ENCODE data around the gene RPL35. TPM values are rescaled to one million over a fixed set of nuclear protein-coding genes. Genes with fewer than 3 reads are reported as not detected.
"Not testable (repeated sequence)": the region's sequence is repeated elsewhere in the genome, so short reads cannot be mapped to it uniquely, and the experiment has no call there.

RPL35 gene
- polyA plus RNA-seq, 2 donors, result 3,603 to 5,640 TPM

DNA sequence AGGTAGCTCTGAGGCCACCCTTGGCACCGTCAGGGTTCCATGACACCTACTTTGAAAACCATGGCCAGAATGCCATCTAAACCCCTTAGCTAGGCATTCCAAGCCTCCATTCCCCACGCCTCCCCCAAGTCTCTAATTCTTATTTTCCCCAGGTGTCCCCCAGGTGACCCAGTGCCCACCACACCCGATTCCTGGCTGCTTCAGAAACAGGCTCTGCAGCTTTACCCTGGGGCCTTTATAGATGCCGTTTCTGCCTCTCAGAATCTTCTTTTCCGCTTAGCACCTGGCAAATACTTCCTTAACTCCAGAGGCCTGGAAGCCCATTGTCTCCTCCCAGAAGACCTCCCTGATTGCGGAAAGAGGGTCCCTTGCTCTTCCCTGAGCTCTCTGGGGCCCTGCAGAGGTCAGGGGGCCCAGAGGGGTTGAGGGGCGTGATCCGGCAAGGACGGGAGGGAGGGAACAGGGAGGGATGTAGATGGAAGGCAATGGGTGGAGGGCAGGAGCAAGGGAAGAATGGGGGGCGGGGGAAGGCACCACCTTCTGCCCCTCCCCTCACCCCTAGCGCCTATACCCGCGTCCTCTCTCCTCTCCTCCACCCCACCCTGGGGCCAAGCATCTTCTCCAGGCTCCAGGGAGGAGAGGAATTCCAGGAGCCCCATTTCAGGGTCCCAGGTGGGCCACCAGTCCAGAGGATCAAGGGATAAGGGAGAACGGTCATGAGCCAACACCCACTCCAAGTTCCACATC, 20.5 kb downstream of the RPL35 start:
- H3K27me3 ChIP-seq (ENCODE audit: control insufficient read depth in 1 of 2, insufficient read depth in 2 of 2, low read length in 2 of 2), result no peaks in the 10 kb centered on the region
- H3K27ac ChIP-seq (ENCODE audit: low read depth in 2 of 2, low read length in 1 of 2), result peak overlapping the region in 1 of 2 donors; percentile 5
- no peak overlapping the region for H3K4me3 ChIP-seq (ENCODE audit: low read depth in 1 of 2, low read length in 2 of 2)
- peaks cover 0 to 6% of the 10 kb centered on the region in 2 donors for H3K4me1 ChIP-seq (ENCODE audit: control insufficient read depth in 2 of 2, insufficient read depth in 2 of 2, low read length in 1 of 2)
- no peaks in the 10 kb centered on the region for H3K36me3 ChIP-seq (ENCODE audit: control insufficient read depth in 2 of 2, insufficient read depth in 2 of 2, low read length in 1 of 2)
- 75% methylated on average over 11 to 12 of the region's 14 CpGs for WGBS, 2 donors
- H3K9me3 ChIP-seq (ENCODE audit: control insufficient read depth in 2 of 2, insufficient read depth in 1 of 2, low read depth in 1 of 2, low read length in 1 of 2), result no peaks in the 10 kb centered on the region

DNA sequence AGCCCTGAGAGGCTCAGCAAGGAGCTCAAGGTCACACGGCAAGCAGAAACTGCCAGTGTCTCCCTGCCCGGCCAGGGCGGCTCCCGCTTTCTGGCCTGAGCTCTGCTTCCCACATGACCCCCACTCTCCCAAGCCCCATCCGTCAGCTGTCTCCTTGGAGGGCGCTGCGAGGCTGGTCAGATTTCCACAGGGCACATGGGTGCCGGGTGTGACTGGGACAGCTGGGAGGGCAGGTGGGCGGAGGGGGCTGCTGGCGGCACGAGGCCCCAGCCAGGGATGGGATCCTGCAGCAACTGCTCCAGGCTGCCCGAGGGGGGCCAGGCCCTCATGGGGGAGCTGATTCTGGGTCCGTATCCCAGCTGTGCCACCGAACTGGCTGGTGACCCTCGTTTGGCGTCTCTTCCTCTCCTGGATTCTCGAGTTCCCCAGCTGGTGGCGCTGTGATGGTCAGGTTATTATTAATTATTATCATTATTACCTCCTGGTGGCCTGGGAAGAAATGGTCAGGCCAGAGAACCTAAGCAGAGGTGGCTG, 21.4 kb downstream of the RPL35 start:
- Histone ChIP-seq H3K4me1 (ENCODE audit: control insufficient read depth in 2 of 2, insufficient read depth in 2 of 2, low read length in 1 of 2) (peaks cover 0 to 7% of the 10 kb centered on the region in 2 donors), H3K9me3 (ENCODE audit: control insufficient read depth in 2 of 2, insufficient read depth in 1 of 2, low read depth in 1 of 2, low read length in 1 of 2) (no peaks in the 10 kb centered on the region), H3K27me3 (ENCODE audit: control insufficient read depth in 1 of 2, insufficient read depth in 2 of 2, low read length in 2 of 2) (no peaks in the 10 kb centered on the region), H3K36me3 (ENCODE audit: control insufficient read depth in 2 of 2, insufficient read depth in 2 of 2, low read length in 1 of 2) (no peaks in the 10 kb centered on the region), H3K27ac (ENCODE audit: low read depth in 2 of 2, low read length in 1 of 2) (no peak overlapping the region), H3K4me3 (ENCODE audit: low read depth in 1 of 2, low read length in 2 of 2) (no peak overlapping the region)
- WGBS, 2 donors, result 56 to 77% methylated on average over 17 to 18 of the region's 18 CpGs

DNA sequence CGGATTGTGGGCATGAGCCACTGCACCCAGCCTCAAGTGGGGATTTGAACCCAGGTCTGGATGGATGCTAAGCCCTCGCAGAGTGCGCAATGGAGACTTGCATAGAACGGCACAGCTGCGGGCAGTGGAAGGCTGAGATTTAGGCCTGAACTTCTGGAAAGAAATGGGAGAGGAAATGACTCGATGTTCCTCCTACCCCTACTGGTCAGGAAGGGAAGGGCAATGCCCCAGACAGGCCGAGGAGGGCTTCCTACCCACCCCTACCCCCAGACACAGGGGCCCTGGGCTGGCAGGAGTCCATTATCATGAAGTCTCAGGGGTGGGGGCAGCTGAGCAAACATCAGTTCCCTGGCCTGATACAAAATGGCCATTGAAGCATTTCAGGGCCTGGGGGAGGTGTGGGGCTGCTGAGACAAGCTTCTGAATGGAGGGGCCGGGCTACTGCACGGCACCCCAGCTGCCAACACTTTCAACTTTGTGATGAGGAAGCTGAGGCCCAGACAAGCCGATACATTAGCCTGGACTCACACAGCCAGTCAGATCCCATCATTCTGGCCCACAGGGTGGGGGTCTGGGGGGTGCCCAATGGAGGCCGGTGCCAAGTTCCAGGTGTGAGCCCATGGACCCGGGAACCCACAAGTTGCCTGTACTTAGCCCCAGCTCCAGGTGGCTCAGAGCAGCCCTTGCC, 22.0 kb downstream of the RPL35 start:
- no peak overlapping the region for H3K27ac ChIP-seq (ENCODE audit: low read depth in 2 of 2, low read length in 1 of 2)
- no peaks in the 10 kb centered on the region for H3K27me3 ChIP-seq (ENCODE audit: control insufficient read depth in 1 of 2, insufficient read depth in 2 of 2, low read length in 2 of 2)
- H3K4me3 ChIP-seq (ENCODE audit: low read depth in 1 of 2, low read length in 2 of 2), result no peak overlapping the region
- peaks cover 0 to 12% of the 10 kb centered on the region in 2 donors for H3K4me1 ChIP-seq (ENCODE audit: control insufficient read depth in 2 of 2, insufficient read depth in 2 of 2, low read length in 1 of 2)
- H3K36me3 ChIP-seq (ENCODE audit: control insufficient read depth in 2 of 2, insufficient read depth in 2 of 2, low read length in 1 of 2), result no peaks in the 10 kb centered on the region
- no peaks in the 10 kb centered on the region for H3K9me3 ChIP-seq (ENCODE audit: control insufficient read depth in 2 of 2, insufficient read depth in 1 of 2, low read depth in 1 of 2, low read length in 1 of 2)
- 64 to 72% methylated on average over 12 of the region's 12 CpGs for WGBS, 2 donors

DNA sequence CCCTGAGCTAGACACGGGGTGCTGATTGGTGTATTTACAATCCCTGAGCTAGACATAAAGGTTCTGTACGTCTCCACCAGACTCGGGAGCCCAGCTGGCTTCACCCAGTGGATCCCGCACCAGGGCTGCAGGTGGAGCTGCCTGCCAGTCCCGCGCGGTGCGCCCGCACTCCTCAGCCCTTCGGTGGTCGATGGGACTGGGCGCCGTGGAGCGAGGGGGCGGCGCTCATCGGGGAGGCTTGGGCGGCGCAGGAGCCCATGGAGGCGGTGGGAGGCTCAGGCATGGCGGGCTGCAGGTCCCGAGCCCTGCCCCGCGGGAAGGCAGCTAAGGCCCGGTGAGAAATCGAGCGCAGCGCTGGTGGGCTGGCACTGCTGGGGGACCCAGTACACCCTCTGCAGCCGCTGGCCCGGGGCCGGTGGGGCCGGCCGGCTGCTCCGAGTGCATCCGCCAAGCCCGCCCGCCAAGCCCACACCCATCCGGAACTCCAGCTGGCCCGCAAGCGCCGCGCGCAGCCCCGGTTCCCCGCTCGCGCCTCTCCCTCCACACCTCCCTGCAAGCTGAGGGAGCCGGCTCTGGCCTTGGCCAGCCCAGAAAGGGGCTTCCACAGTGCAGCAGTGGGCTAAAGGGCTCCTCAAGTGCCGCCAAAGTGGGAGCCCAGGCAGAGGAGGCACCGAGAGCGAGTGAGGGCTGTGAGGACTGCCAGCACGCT, 23.0 kb downstream of the RPL35 start:
- H3K9me3 ChIP-seq (ENCODE audit: control insufficient read depth in 2 of 2, insufficient read depth in 1 of 2, low read depth in 1 of 2, low read length in 1 of 2); H3K27ac ChIP-seq (ENCODE audit: low read depth in 2 of 2, low read length in 1 of 2); H3K4me3 ChIP-seq (ENCODE audit: low read depth in 1 of 2, low read length in 2 of 2); H3K27me3 ChIP-seq (ENCODE audit: control insufficient read depth in 1 of 2, insufficient read depth in 2 of 2, low read length in 2 of 2); H3K36me3 ChIP-seq (ENCODE audit: control insufficient read depth in 2 of 2, insufficient read depth in 2 of 2, low read length in 1 of 2): not testable (repeated sequence)
- peaks cover 0 to 14% of the 10 kb centered on the region in 2 donors for H3K4me1 ChIP-seq (ENCODE audit: control insufficient read depth in 2 of 2, insufficient read depth in 2 of 2, low read length in 1 of 2)
- WGBS, 2 donors, result 65 to 72% methylated on average over 25 to 48 of the region's 52 CpGs

DNA sequence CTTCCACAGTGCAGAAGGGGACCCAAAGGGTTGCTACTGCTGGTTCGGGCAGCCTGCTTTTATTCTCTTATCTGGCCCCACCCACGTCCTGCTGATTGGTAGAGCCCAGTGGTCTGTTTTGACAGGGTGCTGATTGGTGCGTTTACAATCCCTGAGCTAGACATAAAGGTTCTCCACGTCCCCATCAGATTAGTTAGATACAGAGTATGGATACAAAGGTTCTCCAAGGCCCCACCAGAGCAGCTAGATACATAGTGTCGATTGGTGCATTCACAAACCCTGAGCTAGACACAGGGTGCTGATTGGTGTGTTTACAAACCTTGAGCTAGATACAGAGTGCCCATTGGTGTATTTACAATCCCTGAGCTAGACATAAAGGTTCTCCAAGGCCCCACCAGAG, 23.6 kb downstream of the RPL35 start:
- H3K27ac ChIP-seq (ENCODE audit: low read depth in 2 of 2, low read length in 1 of 2); H3K9me3 ChIP-seq (ENCODE audit: control insufficient read depth in 2 of 2, insufficient read depth in 1 of 2, low read depth in 1 of 2, low read length in 1 of 2); H3K27me3 ChIP-seq (ENCODE audit: control insufficient read depth in 1 of 2, insufficient read depth in 2 of 2, low read length in 2 of 2); H3K36me3 ChIP-seq (ENCODE audit: control insufficient read depth in 2 of 2, insufficient read depth in 2 of 2, low read length in 1 of 2); H3K4me3 ChIP-seq (ENCODE audit: low read depth in 1 of 2, low read length in 2 of 2): not testable (repeated sequence)
- WGBS, 2 donors, result 66 to 76% methylated on average over 5 of the region's 5 CpGs
- H3K4me1 ChIP-seq (ENCODE audit: control insufficient read depth in 2 of 2, insufficient read depth in 2 of 2, low read length in 1 of 2), result peaks cover 0 to 14% of the 10 kb centered on the region in 2 donors

DNA sequence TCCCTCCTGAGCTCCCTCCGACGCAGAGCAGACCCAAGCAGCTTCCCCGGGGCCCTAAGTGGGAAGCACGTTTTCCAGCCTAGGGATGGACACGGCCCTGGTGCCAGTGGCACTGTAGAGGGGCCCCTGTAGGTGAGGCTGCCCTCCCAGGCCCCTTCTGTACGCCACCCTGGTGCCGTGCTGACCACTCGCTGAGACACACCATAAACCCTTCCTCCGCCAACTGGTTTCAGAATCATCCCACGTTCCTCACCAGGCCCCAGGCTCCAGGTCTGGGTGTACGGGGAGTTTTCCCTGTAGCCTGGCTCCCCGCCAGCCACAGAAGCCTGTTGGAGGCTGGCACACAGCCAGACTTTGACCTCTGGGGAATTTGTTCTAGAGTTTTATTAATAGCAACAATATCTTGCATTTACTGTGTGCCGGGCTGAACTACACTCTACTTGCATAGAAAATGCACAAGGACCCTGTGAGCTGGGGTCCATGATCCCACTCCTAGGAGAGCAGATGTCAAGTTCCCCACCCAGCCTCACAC, 26.7 kb downstream of the RPL35 start:
- Histone ChIP-seq H3K27me3 (ENCODE audit: control insufficient read depth in 1 of 2, insufficient read depth in 2 of 2, low read length in 2 of 2) (no peaks in the 10 kb centered on the region), H3K4me1 (ENCODE audit: control insufficient read depth in 2 of 2, insufficient read depth in 2 of 2, low read length in 1 of 2) (peaks cover 4 to 10% of the 10 kb centered on the region in 2 donors), H3K9me3 (ENCODE audit: control insufficient read depth in 2 of 2, insufficient read depth in 1 of 2, low read depth in 1 of 2, low read length in 1 of 2) (no peaks in the 10 kb centered on the region), H3K36me3 (ENCODE audit: control insufficient read depth in 2 of 2, insufficient read depth in 2 of 2, low read length in 1 of 2) (no peaks in the 10 kb centered on the region), H3K4me3 (ENCODE audit: low read depth in 1 of 2, low read length in 2 of 2) (no peak overlapping the region), H3K27ac (ENCODE audit: low read depth in 2 of 2, low read length in 1 of 2) (peak overlapping the region in 1 of 2 donors; percentile 58)
- WGBS, 2 donors, result 49 to 52% methylated on average over 13 of the region's 13 CpGs

DNA sequence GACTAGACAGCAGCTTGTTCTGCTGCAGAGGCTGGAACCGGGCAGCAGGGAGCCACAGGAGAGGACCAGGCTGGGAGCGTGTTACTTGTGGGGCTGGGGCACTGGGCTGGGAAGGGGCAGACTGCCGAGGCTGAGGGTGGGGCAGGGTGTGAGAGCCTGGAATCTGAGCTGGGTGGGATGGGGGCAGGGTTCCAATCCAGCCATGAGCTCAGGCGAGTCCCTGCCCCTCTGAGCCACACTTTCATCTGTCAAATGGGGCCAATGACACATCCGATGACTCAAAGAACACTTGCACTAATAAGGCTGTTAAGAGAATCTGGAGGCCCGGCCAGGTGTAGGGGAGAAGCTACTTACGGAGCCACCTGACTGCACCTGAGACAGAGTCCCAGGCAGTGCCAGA, 27.2 kb downstream of the RPL35 start:
- no peak overlapping the region for H3K4me3 ChIP-seq (ENCODE audit: low read depth in 1 of 2, low read length in 2 of 2)
- peak overlapping the region in 1 of 2 donors; percentile 58 for H3K27ac ChIP-seq (ENCODE audit: low read depth in 2 of 2, low read length in 1 of 2)
- WGBS, 2 donors, result 39 to 51% methylated on average over 7 of the region's 7 CpGs
- no peaks in the 10 kb centered on the region for H3K27me3 ChIP-seq (ENCODE audit: control insufficient read depth in 1 of 2, insufficient read depth in 2 of 2, low read length in 2 of 2)
- H3K4me1 ChIP-seq (ENCODE audit: control insufficient read depth in 2 of 2, insufficient read depth in 2 of 2, low read length in 1 of 2), result peaks cover 4 to 10% of the 10 kb centered on the region in 2 donors
- H3K9me3 ChIP-seq (ENCODE audit: control insufficient read depth in 2 of 2, insufficient read depth in 1 of 2, low read depth in 1 of 2, low read length in 1 of 2), result no peaks in the 10 kb centered on the region
- H3K36me3 ChIP-seq (ENCODE audit: control insufficient read depth in 2 of 2, insufficient read depth in 2 of 2, low read length in 1 of 2), result no peaks in the 10 kb centered on the region

DNA sequence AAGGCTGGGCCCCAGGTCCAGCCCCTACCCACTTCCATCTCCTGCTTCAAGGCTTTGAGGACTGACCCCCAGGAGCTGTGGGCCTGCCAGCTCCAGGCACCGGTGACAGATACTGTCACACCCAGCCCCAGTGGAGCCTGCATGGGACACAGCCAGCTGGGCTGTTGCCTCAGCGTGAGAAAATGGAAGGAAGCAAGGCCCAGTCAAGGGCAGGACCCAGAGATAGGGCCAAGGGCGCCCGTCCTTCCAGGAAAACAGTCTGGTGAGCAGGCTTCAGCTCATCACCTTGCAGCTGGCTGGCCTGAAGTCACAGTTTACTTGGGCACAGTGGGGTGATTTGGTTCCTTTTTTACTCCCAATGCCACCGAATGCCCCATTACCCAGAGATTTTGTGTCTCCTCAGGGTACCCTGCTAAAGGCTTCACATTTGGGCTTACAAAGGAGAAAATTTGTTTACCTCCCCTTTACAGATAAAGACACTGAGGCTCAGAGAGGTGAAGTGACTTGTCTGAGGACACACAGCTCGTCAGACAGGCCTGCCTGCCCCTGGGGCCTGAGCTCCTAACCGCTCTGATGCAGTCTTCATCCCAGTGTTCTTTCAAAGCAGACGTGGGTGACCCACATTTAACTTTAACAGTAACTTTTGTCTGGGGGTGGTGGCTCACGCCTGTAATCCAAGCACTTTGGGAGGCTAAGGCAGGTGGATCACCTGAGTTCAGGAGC, 30.0 kb downstream of the RPL35 start:
- Histone ChIP-seq H3K9me3 (ENCODE audit: control insufficient read depth in 2 of 2, insufficient read depth in 1 of 2, low read depth in 1 of 2, low read length in 1 of 2) (no peaks in the 10 kb centered on the region), H3K4me1 (ENCODE audit: control insufficient read depth in 2 of 2, insufficient read depth in 2 of 2, low read length in 1 of 2) (peaks cover 4 to 10% of the 10 kb centered on the region in 2 donors), H3K36me3 (ENCODE audit: control insufficient read depth in 2 of 2, insufficient read depth in 2 of 2, low read length in 1 of 2) (no peaks in the 10 kb centered on the region), H3K27me3 (ENCODE audit: control insufficient read depth in 1 of 2, insufficient read depth in 2 of 2, low read length in 2 of 2) (no peaks in the 10 kb centered on the region), H3K4me3 (ENCODE audit: low read depth in 1 of 2, low read length in 2 of 2) (no peak overlapping the region), H3K27ac (ENCODE audit: low read depth in 2 of 2, low read length in 1 of 2) (peak overlapping the region in 1 of 2 donors; percentile 68)
- 58 to 62% methylated on average over 9 of the region's 9 CpGs for WGBS, 2 donors

DNA sequence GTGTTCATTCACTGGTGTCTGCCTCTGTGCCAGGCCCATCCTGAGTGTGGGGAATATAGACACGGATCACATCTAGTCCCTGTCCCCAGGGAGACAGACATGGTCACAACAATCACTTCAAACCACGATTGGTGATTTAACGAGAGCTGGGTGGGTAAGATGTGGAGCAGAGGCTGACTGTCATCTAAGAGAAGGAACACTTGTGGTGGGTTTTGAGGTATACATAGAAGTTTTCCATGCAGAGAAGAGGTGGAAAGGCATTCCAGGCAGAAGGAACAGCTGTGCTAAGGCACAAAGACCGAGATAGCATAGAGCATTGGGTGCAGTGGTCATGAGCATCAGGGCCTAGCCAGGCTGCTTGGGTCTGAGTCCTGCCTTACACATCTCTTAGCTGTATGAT, 31.2 kb downstream of the RPL35 start:
- no peaks in the 10 kb centered on the region for H3K36me3 ChIP-seq (ENCODE audit: control insufficient read depth in 2 of 2, insufficient read depth in 2 of 2, low read length in 1 of 2)
- no peak overlapping the region for H3K27ac ChIP-seq (ENCODE audit: low read depth in 2 of 2, low read length in 1 of 2)
- H3K27me3 ChIP-seq (ENCODE audit: control insufficient read depth in 1 of 2, insufficient read depth in 2 of 2, low read length in 2 of 2), result no peaks in the 10 kb centered on the region
- peaks cover 4 to 10% of the 10 kb centered on the region in 2 donors for H3K4me1 ChIP-seq (ENCODE audit: control insufficient read depth in 2 of 2, insufficient read depth in 2 of 2, low read length in 1 of 2)
- H3K9me3 ChIP-seq (ENCODE audit: control insufficient read depth in 2 of 2, insufficient read depth in 1 of 2, low read depth in 1 of 2, low read length in 1 of 2), result no peaks in the 10 kb centered on the region
- WGBS, 2 donors, result 67 to 68% methylated on average over 4 of the region's 4 CpGs
- no peak overlapping the region for H3K4me3 ChIP-seq (ENCODE audit: low read depth in 1 of 2, low read length in 2 of 2)

Measured in esophagus (tissue), 2 donors.